Dendritic cell treated with granulocyte-macrophage colony-stimulating factor and Interleukin-4, amounts not matched to agents 40 ng/mL and 50 ng/mL, for 4 days (primary cell): ENCODE measurements around the gene FDX1.

ENCODE experiments used
- H3K27ac Mint-ChIP-seq: one replicate; pipeline ENCODE4 v1.8.0; 2022; ENCODE audit warnings: mild to moderate bottlenecking, mixed read lengths
- H3K27me3 Mint-ChIP-seq: one replicate; pipeline ENCODE4 v1.8.0; 2022; ENCODE audit warnings: mild to moderate bottlenecking, mixed read lengths
- H3K36me3 Mint-ChIP-seq: one replicate; pipeline ENCODE4 v1.8.0; 2022; ENCODE audit warnings: low read depth, mixed read lengths
- H3K4me1 Mint-ChIP-seq: one replicate; pipeline ENCODE4 v1.8.0; 2022; ENCODE audit warnings: low read depth, mixed read lengths
- H3K4me3 Mint-ChIP-seq: one replicate; pipeline ENCODE4 v1.8.0; 2022; ENCODE audit warnings: mild to moderate bottlenecking, moderate library complexity, mixed read lengths
- H3K9me3 Mint-ChIP-seq: one replicate; pipeline ENCODE4 v1.8.0; 2022; ENCODE audit warnings: mixed read lengths
- intact Hi-C: fragments of 100-400 bp; cut with micrococcal nuclease; formaldehyde crosslinking; loops from one replicate; pipeline ENCODE4 v1.15.0; 2022

FDX1 gene

GRCh38 chr11:110488446-110488845, 58.7 kb downstream of the FDX1 start:
- Mint-ChIP-seq H3K36me3 (peaks cover 9% of the 10 kb centered on the region), H3K9me3 (peaks cover 7% of the 10 kb centered on the region), H3K27ac (no peak overlapping the region), H3K4me3 (no peak overlapping the region), H3K27me3 (no peaks in the 10 kb centered on the region), H3K4me1 (peaks cover 46% of the 10 kb centered on the region)
- intact Hi-C loops: no loop called here

GRCh38 chr11:110490886-110491285, 61.1 kb downstream of the FDX1 start:
- Mint-ChIP-seq H3K9me3 (peaks cover 7% of the 10 kb centered on the region), H3K36me3 (peaks cover 9% of the 10 kb centered on the region), H3K27ac (peak overlapping the region; percentile 70), H3K4me1 (peaks cover 44% of the 10 kb centered on the region), H3K27me3 (no peaks in the 10 kb centered on the region), H3K4me3 (no peak overlapping the region)
- intact Hi-C loops: loop anchor here (10.0 kb wide), 1 partner anchor 304 kb away; no protein-coding TSS in a partner anchor

GRCh38 chr11:110491577-110492320, 62.0 kb downstream of the FDX1 start:
- no peak overlapping the region for H3K4me3 Mint-ChIP-seq
- no peaks in the 10 kb centered on the region for H3K27me3 Mint-ChIP-seq
- peaks cover 7% of the 10 kb centered on the region for H3K9me3 Mint-ChIP-seq
- H3K4me1 Mint-ChIP-seq: peaks cover 40% of the 10 kb centered on the region
- H3K36me3 Mint-ChIP-seq: peaks cover 9% of the 10 kb centered on the region
- H3K27ac Mint-ChIP-seq: peak overlapping the region; percentile 70
- intact Hi-C loops: loop anchor here (10.0 kb wide), 1 partner anchor 303 kb away; no protein-coding TSS in a partner anchor

GRCh38 chr11:110492321-110492685, 62.6 kb downstream of the FDX1 start:
- peaks cover 40% of the 10 kb centered on the region for H3K4me1 Mint-ChIP-seq
- H3K36me3 Mint-ChIP-seq: peaks cover 9% of the 10 kb centered on the region
- no peak overlapping the region for H3K27ac Mint-ChIP-seq
- intact Hi-C loops: loop anchor here (10.0 kb wide), 1 partner anchor 302 kb away; no protein-coding TSS in a partner anchor
- peaks cover 7% of the 10 kb centered on the region for H3K9me3 Mint-ChIP-seq
- no peaks in the 10 kb centered on the region for H3K27me3 Mint-ChIP-seq
- H3K4me3 Mint-ChIP-seq: no peak overlapping the region

- Mint-ChIP-seq H3K36me3 (peaks cover 9% of the 10 kb centered on the region), H3K4me1 (peaks cover 51% of the 10 kb centered on the region), H3K4me3 (no peak overlapping the region), H3K27ac (no peak overlapping the region), H3K9me3 (peaks cover 7% of the 10 kb centered on the region), H3K27me3 (no peaks in the 10 kb centered on the region)
- intact Hi-C loops: loop anchor here (10.0 kb wide), 1 partner anchor 301 kb away; no protein-coding TSS in a partner anchor
Observed at GRCh38 chr11:110493346-110493745, 63.6 kb downstream of the FDX1 start.

- Mint-ChIP-seq H3K9me3 (peaks cover 6% of the 10 kb centered on the region), H3K27ac (peak overlapping the region; percentile 75), H3K27me3 (no peaks in the 10 kb centered on the region), H3K4me3 (no peak overlapping the region), H3K4me1 (peaks cover 42% of the 10 kb centered on the region), H3K36me3 (no peaks in the 10 kb centered on the region)
- intact Hi-C loops: loop anchor here (10.0 kb wide), 1 partner anchor 297 kb away; no protein-coding TSS in a partner anchor
Observed at GRCh38 chr11:110497231-110497978, 67.7 kb downstream of the FDX1 start.

- Mint-ChIP-seq H3K4me3 (no peak overlapping the region), H3K9me3 (peaks cover 6% of the 10 kb centered on the region), H3K27me3 (no peaks in the 10 kb centered on the region), H3K4me1 (peaks cover 27% of the 10 kb centered on the region), H3K36me3 (no peaks in the 10 kb centered on the region), H3K27ac (no peak overlapping the region)
- intact Hi-C loops: no loop called here
Observed at GRCh38 chr11:110501428-110501827, 71.7 kb downstream of the FDX1 start.

GRCh38 chr11:110505528-110506284, 76.0 kb downstream of the FDX1 start:
- peaks cover 2% of the 10 kb centered on the region for H3K27me3 Mint-ChIP-seq
- intact Hi-C loops: no loop called here
- peaks cover 6% of the 10 kb centered on the region for H3K9me3 Mint-ChIP-seq
- H3K4me1 Mint-ChIP-seq: no peaks in the 10 kb centered on the region
- H3K36me3 Mint-ChIP-seq: no peaks in the 10 kb centered on the region
- no peak overlapping the region for H3K27ac Mint-ChIP-seq
- no peak overlapping the region for H3K4me3 Mint-ChIP-seq

GRCh38 chr11:110507328-110507727, 77.6 kb downstream of the FDX1 start:
- Mint-ChIP-seq H3K36me3 (no peaks in the 10 kb centered on the region), H3K9me3 (no peaks in the 10 kb centered on the region), H3K4me1 (no peaks in the 10 kb centered on the region), H3K4me3 (no peak overlapping the region), H3K27me3 (peaks cover 2% of the 10 kb centered on the region), H3K27ac (no peak overlapping the region)
- intact Hi-C loops: no loop called here

GRCh38 chr11:110508786-110509185, 79.0 kb downstream of the FDX1 start:
- Mint-ChIP-seq H3K9me3 (no peaks in the 10 kb centered on the region), H3K4me1 (no peaks in the 10 kb centered on the region), H3K27me3 (peaks cover 5% of the 10 kb centered on the region), H3K36me3 (no peaks in the 10 kb centered on the region), H3K27ac (no peak overlapping the region), H3K4me3 (no peak overlapping the region)
- intact Hi-C loops: no loop called here

- Mint-ChIP-seq H3K9me3 (no peaks in the 10 kb centered on the region), H3K36me3 (no peaks in the 10 kb centered on the region)
- intact Hi-C loops: no loop called here
Observed at GRCh38 chr11:110509472-110509871, 79.7 kb downstream of the FDX1 start.

GRCh38 chr11:110512026-110512425, 82.3 kb downstream of the FDX1 start:
- H3K27ac Mint-ChIP-seq: no peak overlapping the region
- no peak overlapping the region for H3K4me3 Mint-ChIP-seq
- H3K27me3 Mint-ChIP-seq: peaks cover 10% of the 10 kb centered on the region
- H3K36me3 Mint-ChIP-seq: no peaks in the 10 kb centered on the region
- no peaks in the 10 kb centered on the region for H3K9me3 Mint-ChIP-seq
- intact Hi-C loops: no loop called here
- peaks cover 5% of the 10 kb centered on the region for H3K4me1 Mint-ChIP-seq

More at GRCh38 chr11:110509472-110509871, 79.7 kb downstream of the FDX1 start:
- no peak overlapping the region for H3K27ac Mint-ChIP-seq
- H3K27me3 Mint-ChIP-seq: peaks cover 6% of the 10 kb centered on the region
- H3K4me3 Mint-ChIP-seq: no peak overlapping the region
- H3K4me1 Mint-ChIP-seq: no peaks in the 10 kb centered on the region

GRCh38 chr11:110513259-110513801, 83.6 kb downstream of the FDX1 start:
- no peak overlapping the region for H3K4me3 Mint-ChIP-seq
- peaks cover 11% of the 10 kb centered on the region for H3K9me3 Mint-ChIP-seq
- H3K4me1 Mint-ChIP-seq: peaks cover 5% of the 10 kb centered on the region
- H3K27ac Mint-ChIP-seq: no peak overlapping the region
- H3K27me3 Mint-ChIP-seq: peaks cover 8% of the 10 kb centered on the region
- H3K36me3 Mint-ChIP-seq: no peaks in the 10 kb centered on the region
- intact Hi-C loops: no loop called here
